ENCODE results near the gene BMX.

GRCh38 chrX:15601932-15602331 lies 101.3 kb downstream of the BMX start:
- TF ChIP-seq, protein P1, sequence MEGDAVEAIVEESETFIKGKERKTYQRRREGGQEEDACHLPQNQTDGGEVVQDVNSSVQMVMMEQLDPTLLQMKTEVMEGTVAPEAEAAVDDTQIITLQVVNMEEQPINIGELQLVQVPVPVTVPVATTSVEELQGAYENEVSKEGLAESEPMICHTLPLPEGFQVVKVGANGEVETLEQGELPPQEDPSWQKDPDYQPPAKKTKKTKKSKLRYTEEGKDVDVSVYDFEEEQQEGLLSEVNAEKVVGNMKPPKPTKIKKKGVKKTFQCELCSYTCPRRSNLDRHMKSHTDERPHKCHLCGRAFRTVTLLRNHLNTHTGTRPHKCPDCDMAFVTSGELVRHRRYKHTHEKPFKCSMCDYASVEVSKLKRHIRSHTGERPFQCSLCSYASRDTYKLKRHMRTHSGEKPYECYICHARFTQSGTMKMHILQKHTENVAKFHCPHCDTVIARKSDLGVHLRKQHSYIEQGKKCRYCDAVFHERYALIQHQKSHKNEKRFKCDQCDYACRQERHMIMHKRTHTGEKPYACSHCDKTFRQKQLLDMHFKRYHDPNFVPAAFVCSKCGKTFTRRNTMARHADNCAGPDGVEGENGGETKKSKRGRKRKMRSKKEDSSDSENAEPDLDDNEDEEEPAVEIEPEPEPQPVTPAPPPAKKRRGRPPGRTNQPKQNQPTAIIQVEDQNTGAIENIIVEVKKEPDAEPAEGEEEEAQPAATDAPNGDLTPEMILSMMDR (IDR thresholded peaks at IDR 0.05; ENCODE audit: low read depth, low read length), result no peak
- TF ChIP-seq, protein P2, sequence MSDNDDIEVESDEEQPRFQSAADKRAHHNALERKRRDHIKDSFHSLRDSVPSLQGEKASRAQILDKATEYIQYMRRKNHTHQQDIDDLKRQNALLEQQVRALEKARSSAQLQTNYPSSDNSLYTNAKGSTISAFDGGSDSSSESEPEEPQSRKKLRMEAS (IDR thresholded peaks at IDR 0.05; ENCODE audit: low read depth, low read length), result no peak
- TF ChIP-seq POLR2A (IDR thresholded peaks at IDR 0.05; ENCODE audit: extremely low read depth, insufficient read length), result no peak
